ENCODE data around the gene UBE2O. TPM values are rescaled to one million over a fixed set of nuclear protein-coding genes. Genes with fewer than 3 reads are reported as not detected.

The UBE2O gene
- total and polyA plus RNA-seq, 7 donors = 6.2 to 26.3 (median 12.9) TPM

GRCh38 chr17:76447931-76448652 lies 4.9 kb downstream of the UBE2O start:
- H3K4me1 ChIP-seq = peaks cover 0 to 51% (median 35%) of the 10 kb centered on the region in 4 donors

DNA sequence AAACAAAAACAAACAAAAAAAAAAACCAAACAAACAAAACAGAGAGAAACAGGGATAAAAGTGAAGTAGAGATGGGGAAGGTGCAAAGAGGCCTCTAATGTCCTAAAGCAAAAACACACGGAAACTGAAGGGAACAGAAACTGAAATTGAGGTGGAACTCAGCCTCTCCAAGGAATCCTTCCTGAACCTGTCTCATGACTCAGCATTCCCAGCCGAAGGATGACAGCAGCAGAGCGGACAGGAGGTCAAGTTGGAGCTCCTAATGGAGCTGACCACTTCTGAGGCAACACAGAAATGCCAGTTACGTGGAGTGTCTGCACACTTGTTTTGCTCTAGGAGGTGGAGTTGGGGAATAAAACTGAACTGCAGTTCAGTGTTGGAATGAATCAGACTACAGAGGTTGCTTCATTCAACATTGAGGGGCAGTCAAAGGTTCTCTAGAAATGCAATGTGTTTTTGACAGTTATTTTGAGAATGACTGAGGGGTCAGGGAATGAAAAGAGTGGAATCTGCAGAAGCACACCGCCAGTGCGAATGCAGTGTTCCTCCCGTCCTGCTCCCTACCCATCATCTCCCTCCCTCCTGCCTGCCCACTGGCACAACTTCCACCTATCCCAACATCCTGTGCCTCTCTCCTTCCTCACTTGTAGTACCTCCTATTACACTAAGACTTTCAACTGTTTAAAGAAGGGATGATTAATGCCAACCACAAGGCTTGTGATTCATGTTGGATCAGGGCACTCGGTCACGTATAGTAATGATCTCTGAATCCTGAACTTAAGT lies 6.3 kb downstream of the UBE2O start:
- Histone ChIP-seq H3K4me3 (no peak overlapping the region), H3K27me3 (no peaks in the 10 kb centered on the region), H3K36me3 (no peaks in the 10 kb centered on the region), H3K4me1 (peaks cover 0 to 41% (median 28%) of the 10 kb centered on the region in 4 donors), H3K27ac (peak overlapping the region in 2 of 4 donors; percentile 28 to 75), H3K9me3 (no peaks in the 10 kb centered on the region)
- WGBS, 2 donors = 70 to 71% methylated on average over 9 of the region's 9 CpGs
- intact Hi-C loops (cut with DNase I) = no loop called here
- no peak for DNase-seq
- TF ChIP-seq POLR2A (IDR thresholded peaks at IDR 0.05) (no peak), POLR2AphosphoS5 (IDR thresholded peaks at IDR 0.05) (peak in 1 of 4 donors; percentile 40)

More at GRCh38 chr17:76447931-76448652, 4.9 kb downstream of the UBE2O start:
- intact Hi-C loops (cut with DNase I) = no loop called here
- 76 to 87% methylated on average over 7 of the region's 7 CpGs for WGBS, 2 donors
- Histone ChIP-seq H3K9me3 (no peaks in the 10 kb centered on the region), H3K4me3 (no peak overlapping the region), H3K27me3 (no peaks in the 10 kb centered on the region), H3K36me3 (no peaks in the 10 kb centered on the region), H3K27ac (peak overlapping the region in 3 of 4 donors; percentile 31 to 75 (median 67))
- TF ChIP-seq CTCF (IDR thresholded peaks at IDR 0.05) = no peak
- no peak for TF ChIP-seq POLR2A (IDR thresholded peaks at IDR 0.05)
- peak in 2 of 4 donors; percentile 50 to 90 for TF ChIP-seq EP300 (IDR thresholded peaks at IDR 0.05)
- TF ChIP-seq POLR2AphosphoS5 (IDR thresholded peaks at IDR 0.05) = peak in 3 of 4 donors; percentile 30 to 70 (median 59)
- no peak for DNase-seq

GRCh38 chr17:76445697-76446448 lies 7.1 kb downstream of the UBE2O start:
- WGBS, 2 donors = 84% methylated on average over 10 of the region's 10 CpGs
- H3K27ac ChIP-seq = peak overlapping the region in 1 of 4 donors; percentile 75
- no peak for TF ChIP-seq EP300 (IDR thresholded peaks at IDR 0.05)

GRCh38 chr17:76444518-76445311 lies 8.2 kb downstream of the UBE2O start:
- peaks cover 0 to 36% (median 25%) of the 10 kb centered on the region in 4 donors for H3K4me1 ChIP-seq
- no peaks in the 10 kb centered on the region for H3K36me3 ChIP-seq
- no peak for TF ChIP-seq POLR2A (IDR thresholded peaks at IDR 0.05)
- TF ChIP-seq POLR2AphosphoS5 (IDR thresholded peaks at IDR 0.05) = no peak
- TF ChIP-seq CTCF (IDR thresholded peaks at IDR 0.05) = no peak
- TF ChIP-seq EP300 (IDR thresholded peaks at IDR 0.05) = no peak
- intact Hi-C loops (cut with DNase I) = no loop called here
- H3K27ac ChIP-seq = no peak overlapping the region
- H3K27me3 ChIP-seq = no peaks in the 10 kb centered on the region
- WGBS, 2 donors = 84 to 89% methylated on average over 9 of the region's 9 CpGs
- no peak for DNase-seq
- no peaks in the 10 kb centered on the region for H3K9me3 ChIP-seq
- no peak overlapping the region for H3K4me3 ChIP-seq

More at GRCh38 chr17:76445697-76446448, 7.1 kb downstream of the UBE2O start:
- Histone ChIP-seq H3K9me3 (no peaks in the 10 kb centered on the region), H3K4me1 (peaks cover 0 to 36% (median 25%) of the 10 kb centered on the region in 4 donors), H3K36me3 (no peaks in the 10 kb centered on the region), H3K27me3 (no peaks in the 10 kb centered on the region), H3K4me3 (no peak overlapping the region)
- DNase-seq = no peak
- intact Hi-C loops (cut with DNase I) = no loop called here
